Breast epithelium (tissue), 3 donors: Measurements from ENCODE around the gene SYMPK.

Experiments used
- CTCF ChIP-seq, 3 donors: fragments of 450-650 bp; IDR thresholded peaks; one replicate each; pipeline ENCODE4 v1.5.1; 2016 to 2017; ENCODE audit warnings: antibody characterized with exemption in 3 of 3, mild to moderate bottlenecking in 3 of 3, moderate library complexity in 3 of 3
- POLR2A ChIP-seq: fragments of 450-650 bp; IDR thresholded peaks from one replicate; pipeline ENCODE4 v1.6.1; 2016; ENCODE audit warnings: antibody characterized with exemption, mild to moderate bottlenecking, moderate library complexity

GRCh38 chr19:45801603-45802175, 61.3 kb downstream of the SYMPK start:
- TF ChIP-seq CTCF (IDR thresholded peaks at IDR 0.05): no peak
- no peak for TF ChIP-seq POLR2A
